HepG2 (cell line): ENCODE results near the gene EXOC6B.

Source experiments
- CBX2 ChIP-seq, 2 experiments: fragments of 200-600 bp in 1 of 2; sonication (generic); formaldehyde crosslinking in 1 of 2; IDR thresholded peaks; 2 replicates each; pipeline versions ENCODE4 v1.7.0 to v1.8.1; 2018 to 2022; ENCODE audit warnings: low read depth in 2 of 2, low read length in 1 of 2, mild to moderate bottlenecking in 1 of 2, missing genetic modification reagents in 1 of 2
- EP300 ChIP-seq, 3 experiments: sonication (generic) in 1 of 3; formaldehyde crosslinking in 1 of 3; IDR thresholded peaks; 2 replicates each; pipeline versions ENCODE4 v1.5.1 to v1.6.1; 2011 to 2020; ENCODE audit warnings: low read depth in 2 of 3, low read length in 2 of 3, borderline replicate concordance in 1 of 3, improper control_type of control experiment in 1 of 3, mild to moderate bottlenecking in 1 of 3, missing genetic modification reagents in 1 of 3, moderate library complexity in 1 of 3
- EZH2 ChIP-seq: conservative IDR thresholded peaks from 2 replicates; pipeline ENCODE4 v1.6.1; 2012; ENCODE audit warnings: mild to moderate bottlenecking, low read depth, low read length, moderate library complexity
- FOSL1 ChIP-seq: sonication (generic); formaldehyde crosslinking; IDR thresholded peaks from 2 replicates; pipeline ENCODE4 v1.9.0; 2021; ENCODE audit warnings: missing genetic modification reagents, borderline replicate concordance
- FOSL2 ChIP-seq: sonication (generic); formaldehyde crosslinking; IDR thresholded peaks from 2 replicates; pipeline ENCODE4 v1.4.0; 2020; ENCODE audit warnings: missing genetic modification reagents
- MAFG ChIP-seq: sonication (generic); formaldehyde crosslinking; IDR thresholded peaks from 2 replicates; pipeline ENCODE4 v1.5.1; 2020; ENCODE audit warnings: mild to moderate bottlenecking, missing genetic modification reagents
- ONECUT2 ChIP-seq: sonication (generic); formaldehyde crosslinking; IDR thresholded peaks from 2 replicates; pipeline ENCODE4 v1.4.0; 2020; ENCODE audit warnings: missing genetic modification reagents
- TEAD2 ChIP-seq: sonication (generic); formaldehyde crosslinking; IDR thresholded peaks from 2 replicates; pipeline ENCODE4 v1.9.0; 2021; ENCODE audit warnings: missing genetic modification reagents
- ZNF431 ChIP-seq: sonication (generic); formaldehyde crosslinking; IDR thresholded peaks from 2 replicates; pipeline ENCODE4 v1.9.0; 2022; ENCODE audit warnings: missing genetic modification reagents, low read depth, mild to moderate bottlenecking, borderline replicate concordance
- ZNF577 ChIP-seq: sonication (generic); formaldehyde crosslinking; IDR thresholded peaks from 2 replicates; pipeline ENCODE4 v1.4.0; 2020; ENCODE audit warnings: mild to moderate bottlenecking, low read depth, missing genetic modification reagents, borderline replicate concordance
- ZNF678 ChIP-seq: sonication (generic); formaldehyde crosslinking; IDR thresholded peaks from 2 replicates; pipeline ENCODE4 v1.4.0; 2020; ENCODE audit warnings: mild to moderate bottlenecking, missing genetic modification reagents
- TF ChIP-seq, protein P1 (sequence below): sonication (generic); formaldehyde crosslinking; IDR thresholded peaks from 2 replicates; pipeline ENCODE4 v1.4.0; 2020; ENCODE audit warnings: missing genetic modification reagents

DNA sequence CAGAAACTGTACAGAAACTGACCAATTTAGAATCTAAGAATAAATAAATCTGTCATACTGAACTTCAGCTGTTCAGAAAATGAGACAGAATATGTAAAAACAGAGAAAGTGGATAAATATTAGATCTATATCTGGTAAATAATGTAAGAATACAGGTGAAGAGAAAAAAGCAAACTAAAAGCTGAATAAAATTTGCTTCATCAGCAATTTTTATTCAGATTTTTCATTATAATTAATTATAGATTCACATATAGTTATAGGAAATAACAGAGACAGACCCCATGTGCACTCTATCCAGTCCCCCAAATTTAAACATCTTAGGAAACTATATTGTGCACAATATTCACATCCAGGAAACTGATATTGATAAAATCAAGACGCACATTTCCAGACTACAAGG lies 299.2 kb downstream of the EXOC6B start:
- no peak for TF ChIP-seq ONECUT2 (CRISPR knock-in tag)
- TF ChIP-seq, protein P1, sequence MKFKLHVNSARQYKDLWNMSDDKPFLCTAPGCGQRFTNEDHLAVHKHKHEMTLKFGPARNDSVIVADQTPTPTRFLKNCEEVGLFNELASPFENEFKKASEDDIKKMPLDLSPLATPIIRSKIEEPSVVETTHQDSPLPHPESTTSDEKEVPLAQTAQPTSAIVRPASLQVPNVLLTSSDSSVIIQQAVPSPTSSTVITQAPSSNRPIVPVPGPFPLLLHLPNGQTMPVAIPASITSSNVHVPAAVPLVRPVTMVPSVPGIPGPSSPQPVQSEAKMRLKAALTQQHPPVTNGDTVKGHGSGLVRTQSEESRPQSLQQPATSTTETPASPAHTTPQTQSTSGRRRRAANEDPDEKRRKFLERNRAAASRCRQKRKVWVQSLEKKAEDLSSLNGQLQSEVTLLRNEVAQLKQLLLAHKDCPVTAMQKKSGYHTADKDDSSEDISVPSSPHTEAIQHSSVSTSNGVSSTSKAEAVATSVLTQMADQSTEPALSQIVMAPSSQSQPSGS (CRISPR knock-in tag), result no peak
- no peak for TF ChIP-seq MAFG (CRISPR knock-in tag)
- TF ChIP-seq ZNF678 (CRISPR knock-in tag), result no peak
- no peak for TF ChIP-seq EZH2
- no peak for TF ChIP-seq FOSL1 (CRISPR knock-in tag)
- no peak for TF ChIP-seq ZNF577 (CRISPR knock-in tag)
- TF ChIP-seq FOSL2 (CRISPR knock-in tag), result no peak
- TF ChIP-seq TEAD2 (CRISPR knock-in tag), result no peak
- TF ChIP-seq EP300 (IDR thresholded peaks at IDR 0.05; ENCODE audit: low read depth in 2 of 2, low read length in 2 of 2), result no peak
- TF ChIP-seq EP300 (CRISPR knock-in tag; IDR thresholded peaks at IDR 0.05; ENCODE audit: borderline replicate concordance), result no peak
- no peak for TF ChIP-seq CBX2 (IDR thresholded peaks at IDR 0.05; ENCODE audit: low read depth, low read length)
- TF ChIP-seq CBX2 (CRISPR knock-in tag; IDR thresholded peaks at IDR 0.05; ENCODE audit: low read depth), result no peak
- no peak for TF ChIP-seq ZNF431 (CRISPR knock-in tag)
